Measurements from ENCODE around the gene C6orf163.
"Not testable (repeated sequence)": the region's sequence is repeated elsewhere in the genome, so short reads cannot be mapped to it uniquely, and the experiment has no call there.

The C6orf163 gene

GRCh38 chr6:87344731-87345130 is at the start of gene C6orf163:
C6orf163 (plus strand) TSS chr6:87344813; CDS start chr6:87345100, 287 bp downstream.
- no peaks in the 10 kb centered on the region for H3K27me3 ChIP-seq (ENCODE audit: control insufficient read depth, insufficient read depth, low read length)
- no peaks in the 10 kb centered on the region for H3K9me3 ChIP-seq (ENCODE audit: control insufficient read depth, insufficient read depth, low read length)
- H3K4me3 ChIP-seq (ENCODE audit: low read length) = no peak within 1 kb of the TSS
- no CpG with 5 or more reads among the region's 2 CpGs for WGBS (ENCODE audit: insufficient coverage, insufficient read length)
- no peaks in the 10 kb centered on the region; the same call in 1 of the 2 replicates for H3K36me3 ChIP-seq (ENCODE audit: control insufficient read depth, insufficient read depth, low read length)
- H3K27ac ChIP-seq (ENCODE audit: low read length) = no peak within 1 kb of the TSS
- H3K4me1 ChIP-seq (ENCODE audit: control insufficient read depth, insufficient read depth, low read length) = no peaks in the 10 kb centered on the region
- no peak for DNase-seq (ENCODE audit: low read depth, low spot score)

GRCh38 chr6:87297119-87297518 is 47.5 kb upstream of the C6orf163 start:
- Histone ChIP-seq H3K36me3 (ENCODE audit: control insufficient read depth, insufficient read depth, low read length) (no peaks in the 10 kb centered on the region), H3K4me1 (ENCODE audit: control insufficient read depth, insufficient read depth, low read length) (no peaks in the 10 kb centered on the region), H3K27me3 (ENCODE audit: control insufficient read depth, insufficient read depth, low read length) (no peaks in the 10 kb centered on the region), H3K9me3 (ENCODE audit: control insufficient read depth, insufficient read depth, low read length) (no peaks in the 10 kb centered on the region), H3K27ac (ENCODE audit: low read length) (no peak overlapping the region), H3K4me3 (ENCODE audit: low read length) (no peak overlapping the region)
- DNase-seq (ENCODE audit: low read depth, low spot score) = no peak
- no CpG with 5 or more reads among the region's 1 CpG for WGBS (ENCODE audit: insufficient coverage, insufficient read length)

GRCh38 chr6:87301277-87301676 is 43.3 kb upstream of the C6orf163 start:
- H3K4me3 ChIP-seq (ENCODE audit: low read length); H3K27ac ChIP-seq (ENCODE audit: low read length); DNase-seq (ENCODE audit: low read depth, low spot score); H3K9me3 ChIP-seq (ENCODE audit: control insufficient read depth, insufficient read depth, low read length); H3K36me3 ChIP-seq (ENCODE audit: control insufficient read depth, insufficient read depth, low read length); H3K4me1 ChIP-seq (ENCODE audit: control insufficient read depth, insufficient read depth, low read length); H3K27me3 ChIP-seq (ENCODE audit: control insufficient read depth, insufficient read depth, low read length): not testable (repeated sequence)
- no CpG with 5 or more reads among the region's 9 CpGs for WGBS (ENCODE audit: insufficient coverage, insufficient read length)

GRCh38 chr6:87308970-87309369 is 35.6 kb upstream of the C6orf163 start:
- WGBS (ENCODE audit: insufficient coverage, insufficient read length) = no CpG with 5 or more reads among the region's 4 CpGs
- Histone ChIP-seq H3K27me3 (ENCODE audit: control insufficient read depth, insufficient read depth, low read length) (no peaks in the 10 kb centered on the region), H3K4me3 (ENCODE audit: low read length) (no peak overlapping the region), H3K4me1 (ENCODE audit: control insufficient read depth, insufficient read depth, low read length) (no peaks in the 10 kb centered on the region), H3K36me3 (ENCODE audit: control insufficient read depth, insufficient read depth, low read length) (no peaks in the 10 kb centered on the region), H3K9me3 (ENCODE audit: control insufficient read depth, insufficient read depth, low read length) (no peaks in the 10 kb centered on the region), H3K27ac (ENCODE audit: low read length) (no peak overlapping the region)
- no peak for DNase-seq (ENCODE audit: low read depth, low spot score)

GRCh38 chr6:87312860-87313259 is 31.8 kb upstream of the C6orf163 start:
- no peak overlapping the region for H3K4me3 ChIP-seq (ENCODE audit: low read length)
- no peaks in the 10 kb centered on the region for H3K4me1 ChIP-seq (ENCODE audit: control insufficient read depth, insufficient read depth, low read length)
- no peak overlapping the region for H3K27ac ChIP-seq (ENCODE audit: low read length)
- H3K36me3 ChIP-seq (ENCODE audit: control insufficient read depth, insufficient read depth, low read length) = no peaks in the 10 kb centered on the region
- H3K9me3 ChIP-seq (ENCODE audit: control insufficient read depth, insufficient read depth, low read length) = no peaks in the 10 kb centered on the region
- no CpG with 5 or more reads among the region's 1 CpG for WGBS (ENCODE audit: insufficient coverage, insufficient read length)
- no peak for DNase-seq (ENCODE audit: low read depth, low spot score)
- H3K27me3 ChIP-seq (ENCODE audit: control insufficient read depth, insufficient read depth, low read length) = no peaks in the 10 kb centered on the region

- Histone ChIP-seq H3K27me3 (ENCODE audit: control insufficient read depth, insufficient read depth, low read length) (no peaks in the 10 kb centered on the region), H3K4me3 (ENCODE audit: low read length) (no peak overlapping the region), H3K36me3 (ENCODE audit: control insufficient read depth, insufficient read depth, low read length) (no peaks in the 10 kb centered on the region), H3K27ac (ENCODE audit: low read length) (no peak overlapping the region), H3K9me3 (ENCODE audit: control insufficient read depth, insufficient read depth, low read length) (no peaks in the 10 kb centered on the region), H3K4me1 (ENCODE audit: control insufficient read depth, insufficient read depth, low read length) (no peaks in the 10 kb centered on the region)
- no CpG with 5 or more reads among the region's 3 CpGs for WGBS (ENCODE audit: insufficient coverage, insufficient read length)
- DNase-seq (ENCODE audit: low read depth, low spot score) = no peak
These were observed 29.5 kb upstream of the C6orf163 start for GRCh38 chr6:87315071-87315470.

GRCh38 chr6:87319271-87319987 is 25.2 kb upstream of the C6orf163 start:
- H3K27ac ChIP-seq (ENCODE audit: low read length) = no peak overlapping the region
- H3K36me3 ChIP-seq (ENCODE audit: control insufficient read depth, insufficient read depth, low read length) = no peaks in the 10 kb centered on the region
- no peaks in the 10 kb centered on the region for H3K9me3 ChIP-seq (ENCODE audit: control insufficient read depth, insufficient read depth, low read length)
- H3K4me3 ChIP-seq (ENCODE audit: low read length) = no peak overlapping the region
- DNase-seq (ENCODE audit: low read depth, low spot score) = no peak
- no CpG with 5 or more reads among the region's 3 CpGs for WGBS (ENCODE audit: insufficient coverage, insufficient read length)
- peaks cover 1% of the 10 kb centered on the region; the same call in 1 of the 2 replicates for H3K4me1 ChIP-seq (ENCODE audit: control insufficient read depth, insufficient read depth, low read length)
- H3K27me3 ChIP-seq (ENCODE audit: control insufficient read depth, insufficient read depth, low read length) = no peaks in the 10 kb centered on the region

- no CpG with 5 or more reads among the region's 60 CpGs for WGBS (ENCODE audit: insufficient coverage, insufficient read length)
- no peak within 1 kb of the TSS for H3K27ac ChIP-seq (ENCODE audit: low read length)
- H3K4me3 ChIP-seq (ENCODE audit: low read length) = peak within 1 kb of the TSS; percentile 87
- H3K4me1 ChIP-seq (ENCODE audit: control insufficient read depth, insufficient read depth, low read length) = peaks cover 1% of the 10 kb centered on the region; the same call in 1 of the 2 replicates
- H3K27me3 ChIP-seq (ENCODE audit: control insufficient read depth, insufficient read depth, low read length) = no peaks in the 10 kb centered on the region
- peak; percentile 61 for DNase-seq (ENCODE audit: low read depth, low spot score)
- no peaks in the 10 kb centered on the region for H3K36me3 ChIP-seq (ENCODE audit: control insufficient read depth, insufficient read depth, low read length)
- H3K9me3 ChIP-seq (ENCODE audit: control insufficient read depth, insufficient read depth, low read length) = no peaks in the 10 kb centered on the region
These were observed 22.1 kb upstream of the C6orf163 start, which contains the start of gene SMIM8 for GRCh38 chr6:87322304-87323212. SMIM8 (plus strand) TSS chr6:87322588; CDS start chr6:87337032, 14,444 bp downstream.

DNA sequence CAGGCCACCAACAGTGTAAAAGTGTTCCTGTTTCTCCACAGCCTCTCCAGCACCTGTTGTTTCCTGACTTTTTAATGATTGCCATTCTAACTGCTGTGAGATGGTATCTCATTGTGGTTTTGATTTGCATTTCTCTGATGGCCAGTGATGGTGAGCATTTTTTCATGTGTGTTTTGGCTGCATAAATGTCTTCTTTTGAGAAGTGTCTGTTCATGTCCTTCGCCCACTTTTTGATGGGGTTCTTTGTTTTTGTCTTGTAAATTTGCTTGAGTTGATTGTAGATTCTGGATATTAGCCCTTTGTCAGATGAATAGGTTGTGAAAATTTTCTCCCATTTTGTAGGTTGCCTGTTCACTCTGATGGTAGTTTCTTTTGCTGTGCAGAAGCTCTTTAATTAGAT is 20.7 kb upstream of the C6orf163 start:
- not testable (repeated sequence) for H3K36me3 ChIP-seq (ENCODE audit: control insufficient read depth, insufficient read depth, low read length); H3K4me1 ChIP-seq (ENCODE audit: control insufficient read depth, insufficient read depth, low read length); DNase-seq (ENCODE audit: low read depth, low spot score); H3K27ac ChIP-seq (ENCODE audit: low read length); H3K4me3 ChIP-seq (ENCODE audit: low read length); H3K27me3 ChIP-seq (ENCODE audit: control insufficient read depth, insufficient read depth, low read length); H3K9me3 ChIP-seq (ENCODE audit: control insufficient read depth, insufficient read depth, low read length)
- no CpG with 5 or more reads among the region's 1 CpG for WGBS (ENCODE audit: insufficient coverage, insufficient read length)

GRCh38 chr6:87330961-87331360 is 13.7 kb upstream of the C6orf163 start:
- H3K4me3 ChIP-seq (ENCODE audit: low read length) = no peak overlapping the region

More at GRCh38 chr6:87330961-87331360, 13.7 kb upstream of the C6orf163 start:
- no peak for DNase-seq (ENCODE audit: low read depth, low spot score)
- Histone ChIP-seq H3K9me3 (ENCODE audit: control insufficient read depth, insufficient read depth, low read length) (no peaks in the 10 kb centered on the region), H3K36me3 (ENCODE audit: control insufficient read depth, insufficient read depth, low read length) (no peaks in the 10 kb centered on the region), H3K4me1 (ENCODE audit: control insufficient read depth, insufficient read depth, low read length) (peaks cover 1% of the 10 kb centered on the region; the same call in 1 of the 2 replicates), H3K27ac (ENCODE audit: low read length) (no peak overlapping the region), H3K27me3 (ENCODE audit: control insufficient read depth, insufficient read depth, low read length) (no peaks in the 10 kb centered on the region)
